HG03135 (cell line): ENCODE results near the gene PSMD10.

Source experiments
- ATAC-seq: cut with Tn5 transposase; IDR thresholded peaks from one replicate; pipeline ENCODE4 v1.9.1; 2021; ENCODE audit warnings: mild to moderate bottlenecking, moderate library complexity; ENCODE audit not compliant: unreplicated experiment

PSMD10 gene, protein sequence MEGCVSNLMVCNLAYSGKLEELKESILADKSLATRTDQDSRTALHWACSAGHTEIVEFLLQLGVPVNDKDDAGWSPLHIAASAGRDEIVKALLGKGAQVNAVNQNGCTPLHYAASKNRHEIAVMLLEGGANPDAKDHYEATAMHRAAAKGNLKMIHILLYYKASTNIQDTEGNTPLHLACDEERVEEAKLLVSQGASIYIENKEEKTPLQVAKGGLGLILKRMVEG

DNA sequence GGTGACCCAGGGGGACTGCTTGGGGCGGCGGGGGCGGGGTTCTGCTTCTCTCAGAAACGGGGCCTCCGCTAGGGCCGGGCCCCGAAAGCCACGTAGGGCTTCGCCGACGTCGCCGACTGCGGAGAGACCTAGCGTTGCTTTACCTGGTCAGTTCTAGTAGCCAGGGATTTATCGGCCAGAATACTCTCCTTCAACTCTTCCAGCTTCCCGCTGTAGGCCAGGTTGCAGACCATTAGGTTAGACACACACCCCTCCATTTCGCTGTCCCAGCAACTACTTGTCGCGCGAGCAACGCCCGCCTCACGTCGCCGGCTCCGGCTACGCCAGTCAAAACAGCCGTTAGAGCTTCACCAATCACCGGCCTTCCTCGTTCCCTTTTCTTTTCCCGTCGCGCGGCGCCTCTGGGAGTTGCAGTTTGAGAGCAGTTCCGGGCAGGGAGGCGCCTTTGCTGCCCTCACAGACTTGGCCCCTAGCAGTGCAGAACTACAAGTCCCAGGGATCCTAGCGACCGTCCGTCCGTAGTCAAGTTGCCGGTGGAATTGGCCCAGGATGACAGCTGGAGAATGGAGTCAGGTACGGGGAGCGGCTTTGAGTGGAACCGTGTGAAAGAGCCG lies at the start of gene PSMD10, which contains the start of gene ATG4A:
PSMD10 (minus strand) TSS at position 279 of the 614 bp plus-strand sequence; CDS start at position 257, 22 bp downstream.
ATG4A (plus strand) TSS at position 515 of the 614 bp plus-strand sequence; CDS start at position 564, 49 bp downstream.
- peak; percentile 96 for ATAC-seq

DNA sequence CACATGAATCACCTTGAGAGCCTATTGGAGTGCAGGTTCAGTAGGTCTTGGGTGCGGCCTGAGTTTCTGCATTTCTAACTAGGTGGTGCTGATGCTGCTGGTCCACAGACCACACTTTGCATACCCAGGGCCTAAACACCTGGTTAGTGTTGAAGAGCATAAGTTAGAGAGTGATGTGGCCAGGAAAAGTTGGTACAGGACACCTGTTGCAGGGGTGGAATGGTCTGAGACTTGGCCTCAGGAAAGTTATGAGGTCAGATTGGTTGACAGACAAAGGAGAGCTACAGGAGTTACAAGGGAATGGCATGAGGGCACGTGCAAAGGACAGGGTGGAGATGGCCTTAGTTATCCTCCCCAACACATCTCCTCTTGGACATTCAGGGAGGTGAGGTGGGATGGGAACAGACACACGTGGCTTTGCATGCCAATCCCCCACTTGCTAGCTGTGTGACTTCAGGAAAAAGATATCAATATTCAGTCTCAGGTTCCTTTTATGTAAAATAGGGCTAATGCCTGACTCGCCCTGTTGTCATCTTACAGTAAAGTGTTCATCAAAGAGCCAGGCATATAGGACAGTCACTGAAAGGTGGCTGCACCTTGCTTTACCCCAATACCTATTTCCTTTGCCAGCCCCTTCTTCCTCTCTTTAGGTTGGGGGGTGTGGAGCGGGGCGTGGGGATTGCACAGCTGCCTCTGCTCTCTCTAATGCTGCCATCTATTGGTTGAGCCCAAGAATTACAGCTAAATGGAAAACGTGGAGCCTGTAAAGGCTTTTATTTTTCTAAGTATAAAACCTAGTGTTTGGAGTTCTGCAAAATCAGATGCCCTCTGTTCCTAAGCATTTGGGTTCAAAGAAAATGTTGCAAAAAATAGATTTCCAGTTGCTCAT lies 47.7 kb upstream of the PSMD10 start:
- no peak for ATAC-seq

DNA sequence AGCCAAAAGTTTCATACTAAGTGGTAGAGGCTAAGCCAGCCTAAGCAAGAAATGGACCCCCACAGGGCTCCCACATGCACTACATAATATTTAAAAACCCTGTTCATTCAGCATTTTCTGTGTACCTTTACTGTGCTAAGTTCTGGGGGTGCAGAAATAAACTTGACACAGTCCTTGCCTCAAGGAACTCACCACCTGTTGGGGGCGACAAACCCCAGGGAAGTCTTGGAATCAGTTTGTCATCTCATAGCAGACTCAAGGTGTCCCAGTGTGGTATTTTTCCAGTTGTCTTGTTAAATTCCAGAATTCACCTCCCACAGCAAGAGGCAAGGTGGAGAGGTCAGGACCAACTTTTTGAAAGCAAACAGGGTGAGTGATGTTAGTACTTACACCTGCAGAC lies 43.4 kb upstream of the PSMD10 start:
- ATAC-seq = no peak

DNA sequence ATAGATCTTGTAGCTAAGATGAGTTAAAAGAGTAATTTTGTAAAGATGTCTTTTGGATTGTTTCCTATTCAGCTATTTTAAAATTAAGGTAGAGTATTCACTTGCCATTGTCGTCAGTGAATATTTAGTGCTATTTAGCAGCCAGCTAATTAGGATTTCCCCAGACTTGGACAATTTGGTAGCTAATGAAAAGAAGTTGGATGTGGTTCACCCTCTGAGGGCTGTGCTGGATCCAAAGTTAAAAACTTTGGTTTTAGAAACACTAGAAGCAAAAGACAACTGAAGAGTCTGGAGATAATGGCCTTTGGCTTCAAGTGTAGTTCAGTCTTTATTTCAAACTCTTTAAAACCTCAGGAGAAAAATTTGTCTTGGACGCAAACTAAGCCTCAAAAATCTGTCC lies 41.5 kb upstream of the PSMD10 start:
- no peak for ATAC-seq

DNA sequence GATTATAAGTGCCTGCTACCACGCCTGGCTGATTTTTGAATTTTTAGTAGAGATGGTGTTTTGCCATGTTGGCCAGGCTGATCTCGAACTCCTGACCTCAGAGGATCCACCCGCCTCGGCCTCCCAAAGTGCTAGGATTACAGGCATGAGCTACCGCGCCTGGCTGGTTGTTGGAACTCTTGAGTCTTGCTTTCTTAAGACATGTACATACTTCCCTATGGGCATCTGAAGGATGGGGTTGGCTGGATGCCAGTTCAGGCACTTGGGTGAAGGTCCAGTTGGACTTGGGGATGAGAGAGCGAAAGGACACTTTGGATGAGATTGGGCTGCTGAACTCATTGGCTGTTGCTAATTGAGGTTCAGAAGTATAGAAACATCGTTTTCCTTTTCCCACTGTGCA lies 40.7 kb upstream of the PSMD10 start:
- no peak for ATAC-seq

DNA sequence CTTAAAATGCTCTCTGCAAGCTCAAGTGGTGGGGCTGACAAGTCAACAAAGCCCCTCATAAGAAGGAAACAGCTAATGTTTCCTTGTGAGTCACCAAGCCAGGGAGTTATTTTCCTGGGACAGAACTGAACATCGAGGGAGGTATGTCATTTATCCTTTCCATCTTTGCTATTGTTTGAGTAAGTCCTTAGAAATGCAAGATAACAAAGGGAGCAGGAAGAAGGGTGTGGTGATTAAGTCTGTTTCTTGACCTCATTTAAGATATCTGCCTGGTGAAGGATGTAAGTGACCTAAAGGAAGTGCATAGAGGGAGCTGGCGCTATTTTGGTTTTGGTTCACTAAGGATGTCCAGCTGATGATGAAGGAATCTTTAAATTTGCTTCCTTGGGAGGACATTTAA lies 40.1 kb upstream of the PSMD10 start:
- ATAC-seq = no peak

DNA sequence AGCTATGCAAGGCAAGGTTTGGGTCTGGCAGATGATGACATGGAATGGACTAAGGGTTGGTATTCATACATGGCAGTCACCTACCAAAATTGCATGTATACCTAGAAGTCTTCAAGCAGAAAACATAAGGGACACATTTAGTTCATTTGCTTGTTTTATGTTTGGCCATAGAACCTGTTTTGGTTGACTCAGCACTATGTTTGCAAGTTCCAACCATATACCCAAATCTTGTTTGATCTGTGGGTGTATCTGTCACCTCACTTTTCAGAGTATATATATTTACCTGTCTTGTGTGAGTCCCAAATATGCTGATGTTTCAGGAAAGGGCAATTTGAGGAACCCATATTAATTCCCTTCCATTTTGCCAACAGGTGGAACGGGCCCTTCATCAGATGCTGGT lies 39.5 kb upstream of the PSMD10 start:
- ATAC-seq = no peak

DNA sequence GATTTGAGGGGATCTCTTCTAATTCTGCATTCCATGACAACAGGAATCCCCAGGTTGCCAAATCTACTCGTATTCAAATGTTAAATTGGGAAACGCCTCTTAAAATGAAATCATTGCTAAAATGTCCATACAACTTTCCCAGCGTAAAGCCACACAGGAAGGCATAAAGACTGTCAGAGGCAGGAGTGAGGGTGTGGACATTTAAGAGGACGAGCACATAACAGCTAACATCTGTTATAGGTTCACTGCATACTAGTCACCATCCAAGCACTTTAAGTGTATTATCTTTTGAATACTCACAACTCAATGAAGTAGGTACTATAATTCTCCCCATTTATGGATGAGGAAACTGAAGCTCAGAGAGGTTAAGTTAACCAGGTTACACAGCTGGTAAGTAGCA lies 35.8 kb upstream of the PSMD10 start:
- no peak for ATAC-seq

DNA sequence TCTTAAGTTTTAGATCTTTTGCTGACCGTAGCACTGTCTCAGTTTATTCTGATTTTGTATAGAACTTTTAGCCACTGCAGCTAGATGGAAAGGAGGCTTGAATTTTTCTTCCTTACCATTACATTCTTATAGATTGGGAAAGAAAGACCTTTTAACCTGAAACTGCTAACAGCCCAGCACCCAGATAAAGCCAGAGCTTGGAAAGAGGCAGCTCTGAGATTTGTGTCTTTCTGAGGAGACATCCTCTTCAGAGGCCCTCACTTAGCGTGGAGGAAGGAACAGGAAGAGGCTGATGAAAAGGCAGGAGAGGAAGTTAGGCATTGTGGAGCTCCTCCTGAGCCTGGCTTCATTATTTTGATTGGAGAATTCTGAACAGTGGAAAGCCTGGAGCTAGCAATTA lies 35.3 kb upstream of the PSMD10 start:
- ATAC-seq = no peak

DNA sequence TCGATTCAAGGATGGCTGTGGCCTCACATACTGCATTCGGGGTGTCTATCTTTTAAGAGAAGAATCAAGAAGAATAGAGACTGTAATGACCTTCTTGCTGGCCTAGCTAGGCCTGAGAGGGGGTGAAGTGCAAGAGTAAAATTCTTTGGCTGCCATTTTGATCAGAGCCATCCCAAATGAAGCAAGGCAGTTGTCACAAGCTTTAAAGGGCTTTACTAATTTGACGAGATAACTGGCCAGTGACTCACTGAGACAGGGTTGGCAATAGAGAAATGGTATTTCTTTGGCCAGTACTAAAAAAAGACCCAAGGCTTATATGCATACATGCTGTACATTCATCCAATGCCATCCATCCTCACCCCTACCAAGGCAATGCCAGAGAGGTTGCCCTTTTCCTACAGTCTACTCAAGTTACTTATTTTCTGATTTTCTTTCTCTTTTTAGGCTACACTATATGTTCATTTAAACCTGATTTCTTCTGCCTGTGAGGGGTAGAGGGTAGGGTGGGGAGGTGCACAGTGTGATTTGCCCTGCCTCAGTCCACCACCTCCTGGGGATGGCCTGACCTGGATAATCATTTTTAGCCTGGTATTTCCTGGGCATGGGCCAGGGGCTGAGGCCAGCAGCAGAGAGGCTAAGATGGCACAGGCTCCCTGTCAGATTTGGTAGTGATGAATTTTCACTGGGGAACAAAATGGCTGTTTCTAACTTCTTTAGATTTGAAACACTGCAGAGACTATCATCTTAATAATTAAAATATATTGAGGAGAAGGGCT lies 32.4 kb upstream of the PSMD10 start:
- no peak for ATAC-seq

DNA sequence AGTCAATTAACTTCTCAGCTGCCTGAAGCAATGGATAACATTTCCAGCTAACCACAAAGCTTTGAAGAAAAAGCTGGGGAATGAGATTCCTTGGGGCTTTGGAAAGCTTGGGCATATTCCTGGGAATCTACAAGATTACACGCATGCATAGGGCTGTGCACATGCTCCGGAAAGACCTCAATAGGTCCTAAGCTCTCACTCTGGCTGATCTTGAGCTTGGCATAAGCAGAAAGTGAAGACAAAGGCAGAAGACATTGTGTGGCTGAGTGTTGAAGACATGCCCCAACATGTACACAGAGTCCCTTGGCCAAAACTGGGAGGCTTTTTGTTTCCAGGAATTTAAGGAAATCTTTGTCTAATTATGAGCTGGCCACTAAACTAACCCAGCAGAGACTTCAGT lies 31.4 kb upstream of the PSMD10 start:
- ATAC-seq = no peak

DNA sequence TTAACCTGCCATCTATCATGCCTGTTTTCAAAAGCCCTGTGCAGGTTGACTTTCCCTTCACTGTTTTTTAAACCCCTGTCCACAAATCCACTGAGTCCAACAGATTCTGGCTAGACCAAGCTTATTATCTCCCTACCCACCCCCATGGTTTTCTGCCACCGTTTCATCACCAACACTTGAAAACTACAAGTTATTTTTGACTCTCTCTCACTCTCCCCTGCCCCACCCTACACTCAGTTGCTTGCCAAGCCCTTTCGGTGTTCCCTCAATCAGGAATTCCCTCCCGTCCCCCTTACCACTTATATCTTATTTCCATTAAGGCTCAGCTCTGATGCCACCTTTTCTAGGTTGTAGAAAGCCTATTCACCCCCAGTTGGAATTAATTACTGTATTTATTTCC lies 29.9 kb upstream of the PSMD10 start:
- no peak for ATAC-seq

DNA sequence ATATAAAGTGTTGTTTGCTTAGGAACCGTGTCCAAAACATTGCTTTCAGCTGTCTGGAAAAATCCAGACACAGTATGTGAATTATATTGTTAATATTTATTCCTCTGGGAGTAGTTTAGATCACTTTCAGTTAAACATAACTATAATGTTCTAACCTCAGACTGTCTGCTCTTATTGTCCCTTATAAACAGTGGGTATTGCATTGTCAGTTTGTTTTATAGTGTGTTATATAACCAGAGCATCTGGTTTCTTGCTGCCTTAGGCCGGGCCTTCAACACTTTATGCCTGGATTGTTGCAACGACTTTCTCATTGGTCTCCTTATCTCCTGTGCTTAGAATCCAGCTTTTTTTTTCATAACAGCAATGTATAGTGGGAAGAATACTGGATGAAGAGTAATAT lies 26.6 kb upstream of the PSMD10 start:
- no peak for ATAC-seq

DNA sequence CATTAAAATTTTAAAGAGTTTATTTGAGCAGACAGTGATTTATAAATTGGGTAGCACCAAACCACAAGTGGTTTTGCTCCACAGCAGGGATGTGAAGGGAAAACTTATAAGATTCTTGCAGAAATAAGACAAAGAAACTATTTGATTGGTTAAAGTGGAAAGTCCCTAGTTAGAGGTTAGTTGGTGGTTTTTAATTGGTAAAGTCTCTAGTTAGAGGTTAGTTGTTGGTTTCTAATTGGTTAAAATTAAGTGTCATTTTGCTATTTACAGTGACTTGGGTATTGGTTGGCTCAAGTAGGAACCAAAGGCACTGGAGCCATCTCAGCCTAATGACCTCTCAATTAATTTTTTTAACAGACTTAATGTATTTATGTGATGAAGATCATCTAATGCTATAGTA lies 23.2 kb upstream of the PSMD10 start:
- ATAC-seq = no peak

DNA sequence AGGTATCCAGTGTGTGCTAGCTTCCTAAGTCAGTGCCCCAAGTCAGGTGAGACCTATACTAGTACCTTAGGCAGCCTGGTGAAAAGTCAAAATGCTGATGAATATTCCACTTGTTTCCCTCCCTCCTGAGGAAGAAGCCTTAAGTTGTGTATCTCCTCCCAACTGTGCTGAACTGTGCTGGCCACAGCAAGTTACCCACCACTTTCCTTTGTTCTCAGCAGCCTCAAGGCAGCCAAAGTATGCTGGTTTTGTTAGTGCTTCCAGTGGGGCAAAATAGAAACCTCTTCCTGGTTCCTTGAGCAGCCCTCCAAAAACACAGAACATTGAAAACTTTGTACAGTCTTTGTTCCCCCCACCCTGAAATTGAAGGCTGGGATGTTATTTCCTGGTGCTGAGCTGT lies 14.1 kb upstream of the PSMD10 start:
- ATAC-seq = no peak

DNA sequence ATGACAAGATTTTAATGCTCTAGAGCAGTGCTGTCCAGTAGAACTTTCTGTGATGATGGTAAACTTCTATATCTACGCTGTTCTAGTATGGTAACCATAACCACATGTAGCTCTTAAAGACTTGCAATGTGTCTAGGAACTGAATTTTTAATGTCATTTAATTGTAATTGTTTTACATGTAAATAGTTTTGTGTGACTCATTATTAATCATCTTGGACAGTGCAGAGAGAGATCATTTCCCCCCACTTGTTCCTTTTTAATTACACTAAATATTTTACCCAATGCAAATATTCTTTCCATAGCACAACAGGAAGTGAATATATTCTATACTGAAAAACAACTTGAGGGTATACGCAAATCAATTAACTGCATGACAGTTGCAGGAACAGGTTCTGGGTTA lies 6.0 kb upstream of the PSMD10 start:
- no peak for ATAC-seq

DNA sequence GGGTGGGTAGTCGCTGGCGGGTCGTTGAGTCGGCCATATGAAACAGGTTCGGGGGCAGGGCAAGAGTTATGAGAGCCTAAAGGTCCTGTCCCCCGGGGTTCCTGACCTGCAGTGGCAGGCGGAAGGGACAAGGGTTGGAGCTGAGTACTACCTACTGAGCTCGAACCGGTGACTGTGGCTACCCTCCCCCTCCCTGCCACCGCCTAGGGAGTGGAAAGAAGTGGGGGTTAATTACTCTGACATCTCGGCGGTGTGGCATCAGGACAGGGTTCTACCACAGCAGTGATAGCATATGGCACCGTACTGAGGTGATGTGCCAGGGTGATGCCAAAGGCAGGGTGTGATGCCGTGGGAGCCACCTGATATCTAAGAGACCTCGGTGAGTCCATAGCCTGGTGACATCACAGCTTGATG lies 543 bp upstream of the PSMD10 start:
- peak; percentile 34 for ATAC-seq

DNA sequence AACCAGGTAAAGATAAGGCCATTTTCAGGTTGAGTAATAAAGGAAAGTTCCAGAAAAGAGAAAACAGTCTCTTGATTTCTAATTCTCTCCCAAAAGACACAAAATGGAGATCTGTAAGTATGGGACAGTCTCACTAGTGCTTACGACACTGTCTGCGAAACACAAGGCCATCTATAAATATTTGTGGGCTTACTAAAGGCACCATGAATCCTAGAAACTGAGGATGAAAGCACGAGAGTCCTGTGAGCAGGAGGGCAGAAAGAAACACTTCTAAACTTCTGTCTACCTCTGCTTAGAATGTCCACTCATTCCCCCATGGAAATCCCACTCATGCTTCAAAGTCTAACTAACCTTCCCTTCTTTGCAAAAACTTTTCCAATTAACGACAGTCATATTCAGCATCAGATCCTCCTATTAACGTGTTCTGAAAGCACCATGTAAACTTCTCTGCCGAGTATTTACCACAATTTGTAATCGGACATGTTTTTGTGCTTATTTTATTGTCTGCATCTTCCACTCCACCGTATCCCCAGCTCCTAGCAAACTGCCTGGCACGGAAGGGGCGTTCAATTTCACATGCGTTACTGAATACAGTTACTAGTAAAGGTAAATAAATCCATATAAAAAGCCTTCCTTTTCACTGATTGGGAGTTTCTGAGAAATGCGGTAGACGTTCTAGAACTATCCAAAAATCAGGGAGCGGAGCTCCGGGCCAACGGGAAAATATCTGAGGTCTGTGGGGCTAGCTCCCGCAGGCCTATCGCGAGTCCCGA lies 665 bp downstream of the PSMD10 start:
- peak; percentile 0 for ATAC-seq

DNA sequence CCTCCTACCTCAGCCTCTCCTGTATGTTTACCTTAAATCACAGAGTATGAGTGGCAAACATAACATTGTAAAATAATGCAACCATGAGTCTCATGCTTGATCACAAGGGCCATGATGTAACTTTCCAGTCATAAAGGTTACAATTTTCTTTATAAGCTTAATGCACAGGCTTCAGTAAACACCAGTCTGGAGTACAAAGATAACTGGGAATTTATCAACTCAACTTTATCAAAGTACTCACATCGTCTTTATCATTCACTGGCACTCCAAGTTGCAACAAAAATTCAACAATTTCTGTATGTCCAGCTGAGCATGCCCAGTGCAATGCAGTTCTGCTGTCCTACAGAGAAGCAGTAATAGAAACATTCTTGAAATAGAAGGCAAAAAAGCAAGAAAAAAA lies 2.8 kb downstream of the PSMD10 start:
- ATAC-seq = no peak

DNA sequence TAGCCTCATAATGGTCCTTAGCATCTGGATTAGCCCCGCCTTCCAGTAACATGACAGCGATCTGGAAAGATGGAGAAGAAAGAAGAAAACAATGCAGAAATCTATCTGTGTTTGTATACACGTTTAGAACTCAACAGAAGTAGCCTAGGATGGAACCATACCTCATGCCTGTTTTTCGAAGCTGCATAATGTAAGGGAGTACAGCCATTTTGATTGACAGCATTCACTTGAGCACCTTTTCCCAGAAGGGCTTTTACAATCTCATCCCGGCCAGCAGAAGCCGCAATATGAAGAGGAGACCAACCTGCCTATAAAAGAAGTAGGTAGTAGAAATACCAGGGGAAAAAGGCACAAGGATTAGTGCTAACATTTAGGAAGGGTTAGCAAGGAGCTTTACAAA lies 3.5 kb downstream of the PSMD10 start:
- ATAC-seq = no peak
